Measurements from ENCODE around the gene IMP3. TPM values are rescaled to one million over a fixed set of nuclear protein-coding genes. Genes with fewer than 3 reads are reported as not detected.

The IMP3 gene
- total RNA-seq, 2 donors from 2014 or later = 125 to 277 TPM

- Histone ChIP-seq H3K27me3 (replicated peaks; ENCODE audit: insufficient read depth) (no peaks in the 10 kb centered on the region), H3K4me1 (replicated peaks) (peaks cover 22% of the 10 kb centered on the region), H3K4me3 (no peak overlapping the region), H3K36me3 (no peaks in the 10 kb centered on the region), H3K27ac (no peak overlapping the region), H3K9me3 (no peaks in the 10 kb centered on the region)
- TF ChIP-seq POLR2AphosphoS5 (IDR thresholded peaks at IDR 0.05) (no peak), POLR2A (IDR thresholded peaks at IDR 0.05) (no peak)
- TF ChIP-seq, protein P1, sequence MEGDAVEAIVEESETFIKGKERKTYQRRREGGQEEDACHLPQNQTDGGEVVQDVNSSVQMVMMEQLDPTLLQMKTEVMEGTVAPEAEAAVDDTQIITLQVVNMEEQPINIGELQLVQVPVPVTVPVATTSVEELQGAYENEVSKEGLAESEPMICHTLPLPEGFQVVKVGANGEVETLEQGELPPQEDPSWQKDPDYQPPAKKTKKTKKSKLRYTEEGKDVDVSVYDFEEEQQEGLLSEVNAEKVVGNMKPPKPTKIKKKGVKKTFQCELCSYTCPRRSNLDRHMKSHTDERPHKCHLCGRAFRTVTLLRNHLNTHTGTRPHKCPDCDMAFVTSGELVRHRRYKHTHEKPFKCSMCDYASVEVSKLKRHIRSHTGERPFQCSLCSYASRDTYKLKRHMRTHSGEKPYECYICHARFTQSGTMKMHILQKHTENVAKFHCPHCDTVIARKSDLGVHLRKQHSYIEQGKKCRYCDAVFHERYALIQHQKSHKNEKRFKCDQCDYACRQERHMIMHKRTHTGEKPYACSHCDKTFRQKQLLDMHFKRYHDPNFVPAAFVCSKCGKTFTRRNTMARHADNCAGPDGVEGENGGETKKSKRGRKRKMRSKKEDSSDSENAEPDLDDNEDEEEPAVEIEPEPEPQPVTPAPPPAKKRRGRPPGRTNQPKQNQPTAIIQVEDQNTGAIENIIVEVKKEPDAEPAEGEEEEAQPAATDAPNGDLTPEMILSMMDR (IDR thresholded peaks at IDR 0.05) = no peak
- 92% methylated on average over 5 of the region's 5 CpGs for WGBS
- DNase-seq (ENCODE audit: low spot score) = no peak
- intact Hi-C loops (cut with DNase I) = no loop called here
Observed at GRCh38 chr15:75656331-75656730, 16.3 kb upstream of the IMP3 start.

GRCh38 chr15:75655931-75656330 lies 15.9 kb upstream of the IMP3 start:
- WGBS = 52% methylated on average over 4 of the region's 4 CpGs
- Histone ChIP-seq H3K27ac (no peak overlapping the region), H3K36me3 (no peaks in the 10 kb centered on the region), H3K9me3 (no peaks in the 10 kb centered on the region), H3K4me1 (replicated peaks) (peaks cover 23% of the 10 kb centered on the region), H3K4me3 (no peak overlapping the region), H3K27me3 (replicated peaks; ENCODE audit: insufficient read depth) (no peaks in the 10 kb centered on the region)
- no peak for DNase-seq (ENCODE audit: low spot score)
- intact Hi-C loops (cut with DNase I) = no loop called here
- no peak for TF ChIP-seq POLR2A (IDR thresholded peaks at IDR 0.05)
- TF ChIP-seq, protein P1 (IDR thresholded peaks at IDR 0.05) = no peak
- TF ChIP-seq POLR2AphosphoS5 (IDR thresholded peaks at IDR 0.05) = no peak

DNA sequence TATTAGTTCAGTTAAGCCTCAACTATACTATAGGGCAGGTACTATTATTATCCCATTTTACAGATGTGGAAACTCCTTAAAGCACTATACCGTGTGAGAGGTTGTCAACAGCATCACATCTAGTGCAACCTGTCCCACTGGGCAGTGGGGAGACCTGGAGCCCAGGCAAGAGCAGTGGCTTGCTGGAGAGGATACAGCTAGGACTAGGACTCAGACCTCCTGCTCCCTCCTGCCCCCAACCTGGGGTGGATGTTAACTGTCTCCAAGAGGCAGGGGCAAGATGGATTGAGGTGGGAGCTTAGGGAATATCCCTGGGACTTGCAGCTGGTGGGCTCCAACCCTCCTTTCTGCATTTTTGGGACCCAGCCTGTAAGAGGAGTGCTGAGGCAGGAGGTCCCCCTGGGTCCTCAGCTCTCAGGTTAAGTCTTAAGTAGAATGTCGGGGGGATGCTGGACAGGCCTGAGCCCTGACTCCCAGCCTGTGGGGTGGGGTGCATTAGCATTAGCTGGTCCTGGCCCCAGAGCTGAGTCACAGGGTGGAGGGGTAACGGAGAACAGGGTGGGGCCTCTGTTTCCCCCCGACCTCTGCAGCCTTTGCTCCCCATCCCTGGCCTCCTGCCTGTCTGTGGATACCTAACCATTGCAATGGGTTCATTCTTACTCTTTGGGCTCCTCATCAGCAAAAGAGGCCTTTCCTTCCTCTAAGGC lies 14.3 kb upstream of the IMP3 start:
- Histone ChIP-seq H3K27ac (no peak overlapping the region), H3K9me3 (no peaks in the 10 kb centered on the region), H3K4me3 (no peak overlapping the region), H3K36me3 (no peaks in the 10 kb centered on the region), H3K4me1 (replicated peaks) (peaks cover 24% of the 10 kb centered on the region), H3K27me3 (replicated peaks; ENCODE audit: insufficient read depth) (no peaks in the 10 kb centered on the region)
- TF ChIP-seq POLR2AphosphoS5 (IDR thresholded peaks at IDR 0.05) (no peak), POLR2A (IDR thresholded peaks at IDR 0.05) (no peak)
- TF ChIP-seq, protein P1 (IDR thresholded peaks at IDR 0.05) = no peak
- WGBS = 70% methylated on average over 4 of the region's 4 CpGs
- no peak for DNase-seq (ENCODE audit: low spot score)
- intact Hi-C loops (cut with DNase I) = no loop called here

DNA sequence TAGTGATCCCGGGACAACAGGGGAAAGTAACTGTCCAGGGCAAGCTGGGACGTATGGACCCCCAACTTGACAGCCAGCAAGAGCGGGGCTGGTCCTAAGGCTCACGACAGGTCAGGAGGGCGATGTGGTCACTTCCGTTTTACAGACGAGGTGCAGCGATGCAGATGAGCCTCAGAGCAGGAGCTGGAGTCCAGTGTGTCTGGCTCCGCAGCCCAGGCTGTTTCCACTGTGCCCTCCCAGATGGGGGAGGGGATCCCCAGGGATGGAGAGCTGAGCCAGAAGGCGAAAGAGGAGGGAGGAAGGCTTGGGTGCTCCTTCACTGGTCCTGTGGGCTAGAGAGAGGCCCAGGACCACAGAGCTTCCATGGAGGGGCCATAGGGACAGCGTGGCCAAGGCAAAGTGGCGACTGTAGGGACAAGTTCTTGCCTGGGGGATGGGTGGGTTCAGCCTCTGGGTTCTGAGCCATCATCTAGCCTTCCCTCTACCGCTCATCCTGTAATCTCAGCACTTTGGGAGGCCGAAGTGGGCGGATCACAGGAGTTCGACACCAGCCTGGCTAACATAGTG lies 13.4 kb upstream of the IMP3 start:
- Histone ChIP-seq H3K4me1 (replicated peaks) (peaks cover 33% of the 10 kb centered on the region), H3K27ac (no peak overlapping the region)

More for the DNA sequence above, 13.4 kb upstream of the IMP3 start:
- H3K27me3 ChIP-seq (replicated peaks; ENCODE audit: insufficient read depth) = no peaks in the 10 kb centered on the region
- H3K4me3 ChIP-seq = no peak overlapping the region
- DNase-seq (ENCODE audit: low spot score) = no peak
- intact Hi-C loops (cut with DNase I) = no loop called here
- H3K9me3 ChIP-seq = no peaks in the 10 kb centered on the region
- 75% methylated on average over 16 of the region's 16 CpGs for WGBS
- H3K36me3 ChIP-seq = no peaks in the 10 kb centered on the region
- no peak for TF ChIP-seq POLR2AphosphoS5 (IDR thresholded peaks at IDR 0.05)
- TF ChIP-seq, protein P1 (IDR thresholded peaks at IDR 0.05) = no peak
- no peak for TF ChIP-seq POLR2A (IDR thresholded peaks at IDR 0.05)

Measured in prostate gland (tissue), 2 donors.